Right lobe of liver (tissue), 4 donors: ENCODE data around the gene KIF1A.

Experiments
- CTCF ChIP-seq, 4 donors: fragments of 200-600 bp in 3 of 4; fragments of 450-650 bp in 1 of 4; IDR thresholded peaks; one replicate each; pipeline versions ENCODE4 v1.5.1 to v1.8.0; 2016 to 2022; ENCODE audit warnings: antibody characterized with exemption in 4 of 4, mild to moderate bottlenecking in 2 of 4
- POLR2A ChIP-seq: fragments of 450-650 bp; IDR thresholded peaks from one replicate; pipeline ENCODE4 v1.6.1; 2017; ENCODE audit warnings: antibody characterized with exemption, mild to moderate bottlenecking
- donor health status: DM: no; HTN: no; CAD: no.
- donor health status: DM: no; HTN: no; CAD: no.
- donor health status: DM: no; HTN: yes; CAD: no.

DNA sequence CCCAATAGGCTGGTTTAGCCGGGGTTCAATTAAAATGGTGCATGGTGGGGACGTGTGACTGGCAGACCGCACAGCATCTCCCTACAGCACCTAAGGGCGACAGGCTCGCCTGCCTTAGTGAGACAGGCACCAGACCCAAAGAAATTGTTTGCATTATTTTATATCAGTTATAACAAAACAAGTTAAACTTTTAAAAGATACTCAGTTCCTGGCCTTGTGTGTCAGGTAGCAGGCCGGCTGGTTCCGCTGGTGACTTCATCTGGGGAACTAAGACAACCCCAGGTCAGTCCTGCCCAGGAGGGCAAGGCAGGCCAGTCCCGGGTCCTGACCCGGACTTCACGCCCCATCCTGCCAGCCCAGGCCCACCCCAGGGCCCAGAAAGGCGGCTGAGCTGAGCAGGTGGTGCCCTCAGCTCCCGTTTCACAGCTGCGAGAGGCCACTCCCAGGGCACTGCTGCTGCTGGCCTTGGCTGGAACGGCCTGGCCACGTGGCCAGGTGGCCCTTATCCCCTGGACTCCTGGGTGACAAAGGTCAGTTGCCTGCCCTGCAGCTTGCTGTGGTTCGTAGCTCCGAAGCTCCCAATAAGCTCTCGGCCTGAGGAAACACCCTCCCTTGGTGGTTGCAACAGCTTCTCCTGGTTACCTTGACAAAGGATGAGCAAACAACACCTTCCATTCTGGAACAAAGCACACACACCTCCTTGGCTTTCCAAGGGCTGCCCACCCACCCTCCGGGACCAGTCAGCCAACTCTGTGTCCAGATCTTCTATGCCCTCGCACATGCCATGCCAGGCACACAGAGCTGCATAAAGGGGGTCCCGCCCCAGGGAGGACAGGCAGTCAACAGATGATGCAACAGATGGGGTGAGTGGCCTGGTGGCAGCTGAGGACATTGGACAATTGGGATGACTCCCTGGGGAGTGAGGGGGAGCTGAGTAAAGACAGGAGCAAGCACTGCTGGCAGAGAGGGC lies 37.3 kb upstream of the KIF1A start:
- TF ChIP-seq POLR2A (no peak), CTCF (IDR thresholded peaks at IDR 0.05) (no peak)
